Mammary epithelial cell (primary cell): ENCODE results near the gene FAM200A.

Source experiments
- EZH2 ChIP-seq: IDR thresholded peaks from 2 replicates; pipeline ENCODE4 v1.6.1; 2012; ENCODE audit warnings: low read length, inconsistent platforms, borderline replicate concordance
- TF ChIP-seq, protein P1 (sequence below), 2 donors: IDR thresholded peaks in 1 of 2; conservative IDR thresholded peaks in 1 of 2; 2 replicates each; pipeline ENCODE4 v1.5.1; 2011 to 2012; ENCODE audit warnings: inconsistent platforms in 2 of 2, low read length in 2 of 2, mild to moderate bottlenecking in 2 of 2, control low read depth in 1 of 2, low read depth in 1 of 2; ENCODE audit not compliant: insufficient read depth in 1 of 2; ENCODE audit errors: extremely low read depth in 1 of 2

GRCh38 chr7:99539213-99539811, 12.6 kb downstream of the FAM200A start:
- no peak for TF ChIP-seq EZH2
- TF ChIP-seq, protein P1, sequence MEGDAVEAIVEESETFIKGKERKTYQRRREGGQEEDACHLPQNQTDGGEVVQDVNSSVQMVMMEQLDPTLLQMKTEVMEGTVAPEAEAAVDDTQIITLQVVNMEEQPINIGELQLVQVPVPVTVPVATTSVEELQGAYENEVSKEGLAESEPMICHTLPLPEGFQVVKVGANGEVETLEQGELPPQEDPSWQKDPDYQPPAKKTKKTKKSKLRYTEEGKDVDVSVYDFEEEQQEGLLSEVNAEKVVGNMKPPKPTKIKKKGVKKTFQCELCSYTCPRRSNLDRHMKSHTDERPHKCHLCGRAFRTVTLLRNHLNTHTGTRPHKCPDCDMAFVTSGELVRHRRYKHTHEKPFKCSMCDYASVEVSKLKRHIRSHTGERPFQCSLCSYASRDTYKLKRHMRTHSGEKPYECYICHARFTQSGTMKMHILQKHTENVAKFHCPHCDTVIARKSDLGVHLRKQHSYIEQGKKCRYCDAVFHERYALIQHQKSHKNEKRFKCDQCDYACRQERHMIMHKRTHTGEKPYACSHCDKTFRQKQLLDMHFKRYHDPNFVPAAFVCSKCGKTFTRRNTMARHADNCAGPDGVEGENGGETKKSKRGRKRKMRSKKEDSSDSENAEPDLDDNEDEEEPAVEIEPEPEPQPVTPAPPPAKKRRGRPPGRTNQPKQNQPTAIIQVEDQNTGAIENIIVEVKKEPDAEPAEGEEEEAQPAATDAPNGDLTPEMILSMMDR (conservative IDR thresholded peaks at IDR 0.05 in 1 of 2, IDR thresholded peaks at IDR 0.05 in 1 of 2; ENCODE audit: extremely low read depth in 1 of 2, insufficient read depth in 1 of 2, low read depth in 1 of 2, low read length in 2 of 2): no peak
